Spinal cord (tissue), 10 donors: Measurements from ENCODE around the gene MAN2A2. TPM values are rescaled to one million over a fixed set of nuclear protein-coding genes. Genes with fewer than 3 reads are reported as not detected.

Source experiments
- DNase-seq, 6 donors: peaks; one replicate each; pipeline versions ENCODE4 v3.0.0 to v3.0.0-alpha.2; 2013 to 2015; ENCODE audit warnings: low spot score in 6 of 6, low read depth in 4 of 6
- H3K27ac ChIP-seq: one replicate; pipeline ENCODE4 v1.5.1; 2013; ENCODE audit warnings: low read depth, low read length, control low read depth
- H3K27me3 ChIP-seq: one replicate; pipeline ENCODE4 v1.6.1; 2013; ENCODE audit warnings: low read length; ENCODE audit not compliant: control insufficient read depth, insufficient read depth
- H3K36me3 ChIP-seq: one replicate; pipeline ENCODE4 v1.6.1; 2013; ENCODE audit warnings: low read length; ENCODE audit not compliant: control insufficient read depth, insufficient read depth
- H3K4me1 ChIP-seq: one replicate; pipeline ENCODE4 v1.6.1; 2013; ENCODE audit warnings: low read length; ENCODE audit not compliant: control insufficient read depth, insufficient read depth
- H3K4me3 ChIP-seq: one replicate; pipeline ENCODE4 v1.5.1; 2013; ENCODE audit warnings: low read depth, low read length, control low read depth
- H3K9me3 ChIP-seq: one replicate; pipeline ENCODE4 v1.6.1; 2013; ENCODE audit warnings: low read length; ENCODE audit not compliant: control insufficient read depth, insufficient read depth
- WGBS: methylation state at CpG from one replicate; pipeline ENCODE4 v1.1.5; 2013; ENCODE audit warnings: missing lambda C conversion rate; ENCODE audit not compliant: insufficient coverage; 5-methylcytosine and 5-hydroxymethylcytosine counted together
- polyA plus RNA-seq, 2 donors: library from polyadenylated mRNA; unstranded; fragments of 120-200 nt; gene quantifications; one replicate each; pipeline ENCODE4 v1.2.1, GENCODE V29; 2013; ENCODE audit not compliant: insufficient read length in 2 of 2
- total RNA-seq, 2 donors: library from RNA; depleted of rRNA in 1 of 2; stranded (reverse); fragments of 120-200 nt in 1 of 2; fragments of >200 nt in 1 of 2; gene quantifications; one replicate each; pipeline versions ENCODE4 v1.2.3 to v1.2.4, GENCODE V29; 2013 to 2014
- donor health status: healthy.

The MAN2A2 gene
- total and polyA plus RNA-seq, 4 donors, result 25.3 to 128 (median 81.2) TPM

DNA sequence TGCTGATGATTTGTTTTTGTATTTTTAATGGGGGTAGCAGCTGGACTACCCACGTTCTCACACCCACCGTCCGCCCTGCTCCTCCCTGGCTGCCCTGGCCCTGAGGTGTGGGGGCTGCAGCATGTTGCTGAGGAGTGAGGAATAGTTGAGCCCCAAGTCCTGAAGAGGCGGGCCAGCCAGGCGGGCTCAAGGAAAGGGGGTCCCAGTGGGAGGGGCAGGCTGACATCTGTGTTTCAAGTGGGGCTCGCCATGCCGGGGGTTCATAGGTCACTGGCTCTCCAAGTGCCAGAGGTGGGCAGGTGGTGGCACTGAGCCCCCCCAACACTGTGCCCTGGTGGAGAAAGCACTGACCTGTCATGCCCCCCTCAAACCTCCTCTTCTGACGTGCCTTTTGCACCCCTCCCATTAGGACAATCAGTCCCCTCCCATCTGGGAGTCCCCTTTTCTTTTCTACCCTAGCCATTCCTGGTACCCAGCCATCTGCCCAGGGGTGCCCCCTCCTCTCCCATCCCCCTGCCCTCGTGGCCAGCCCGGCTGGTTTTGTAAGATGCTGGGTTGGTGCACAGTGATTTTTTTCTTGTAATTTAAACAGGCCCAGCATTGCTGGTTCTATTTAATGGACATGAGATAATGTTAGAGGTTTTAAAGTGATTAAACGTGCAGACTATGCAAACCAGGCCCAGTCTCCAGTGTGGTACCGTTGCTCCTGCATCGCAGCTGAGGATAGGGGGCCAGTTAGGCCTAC lies 20.1 kb upstream of the MAN2A2 start:
- DNase-seq, result no peak
- H3K4me3 ChIP-seq, result no peak overlapping the region
- H3K27me3 ChIP-seq, result no peaks in the 10 kb centered on the region
- H3K9me3 ChIP-seq, result no peaks in the 10 kb centered on the region
- peak overlapping the region; percentile 80 for H3K27ac ChIP-seq
- peaks cover 32% of the 10 kb centered on the region for H3K4me1 ChIP-seq
- 84% methylated on average over 11 of the region's 13 CpGs for WGBS
- peaks cover 64% of the 10 kb centered on the region for H3K36me3 ChIP-seq

DNA sequence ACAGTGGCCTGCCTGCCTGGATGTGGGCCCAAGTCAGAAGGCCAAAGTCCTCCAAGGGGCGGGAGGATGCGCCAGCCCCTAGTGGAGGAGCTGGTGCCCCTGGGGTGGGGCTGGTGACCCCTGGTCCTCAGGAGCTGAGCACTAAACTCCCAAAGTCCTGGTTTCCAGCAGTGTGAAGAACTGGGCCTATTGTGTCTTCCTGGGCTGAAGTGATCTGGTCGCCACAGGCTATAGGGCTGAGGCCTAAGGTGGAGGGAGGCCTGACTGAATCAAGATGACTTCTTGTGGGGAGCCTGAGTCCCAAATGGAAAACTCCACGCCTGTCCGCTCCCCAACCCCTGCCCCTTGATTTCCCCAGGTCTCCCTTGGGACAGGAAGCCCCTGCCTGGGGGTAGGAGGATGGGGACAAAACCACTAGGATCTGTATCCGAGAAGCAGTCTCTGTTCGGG lies 19.6 kb upstream of the MAN2A2 start:
- Histone ChIP-seq H3K4me3 (peak overlapping the region; percentile 41), H3K27ac (peak overlapping the region; percentile 80), H3K36me3 (peaks cover 60% of the 10 kb centered on the region)

DNA sequence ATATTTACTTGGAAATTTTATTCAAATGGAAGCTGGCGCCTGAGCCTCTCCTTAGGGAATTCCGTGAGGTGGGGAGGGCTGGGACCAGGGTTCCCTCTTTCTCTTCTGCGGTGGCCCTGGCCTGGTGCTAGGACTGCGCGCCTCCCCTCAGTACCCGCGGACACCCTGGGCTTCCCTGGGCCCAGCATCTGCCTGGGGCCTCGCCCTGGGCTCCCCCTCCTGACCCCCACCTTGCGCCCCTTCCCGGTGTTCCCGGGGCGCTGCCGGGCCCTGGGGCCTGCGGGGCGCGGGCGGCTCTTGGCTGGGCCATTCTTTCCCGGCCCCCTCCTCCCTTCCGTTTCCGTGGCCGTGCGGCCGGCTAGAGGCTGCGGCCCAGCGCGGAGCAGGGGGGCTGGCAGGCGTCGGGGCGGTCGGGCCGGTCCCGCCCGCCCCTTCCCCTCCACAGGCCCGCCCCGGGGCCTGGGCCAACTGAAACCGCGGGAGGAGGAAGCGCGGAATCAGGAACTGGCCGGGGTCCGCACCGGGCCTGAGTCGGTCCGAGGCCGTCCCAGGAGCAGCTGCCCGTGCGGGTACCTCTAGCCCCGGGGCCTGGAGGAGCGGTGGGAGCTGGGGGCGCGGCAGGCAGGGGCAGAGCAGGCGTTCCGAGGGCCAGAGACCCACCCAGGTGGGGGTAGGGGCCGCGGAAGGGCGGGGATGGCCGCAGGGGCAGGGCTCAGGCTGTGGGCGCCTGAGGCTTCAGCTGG lies 19.0 kb upstream of the MAN2A2 start, which contains the start of gene FES:
Gene FES (plus strand): TSS at position 529 of the 743 bp plus-strand sequence. CDS start 542 bp downstream, outside the sequence.
- 12% methylated on average over 52 of the region's 58 CpGs for WGBS
- no peaks in the 10 kb centered on the region for H3K9me3 ChIP-seq
- H3K4me1 ChIP-seq, result peaks cover 32% of the 10 kb centered on the region
- peak in 2 of 6 donors; percentile 10 to 76 for DNase-seq
- no peaks in the 10 kb centered on the region for H3K27me3 ChIP-seq
- peaks cover 54% of the 10 kb centered on the region for H3K36me3 ChIP-seq
- peak within 1 kb of the TSS; percentile 80 for H3K27ac ChIP-seq
- peak within 1 kb of the TSS; percentile 41 for H3K4me3 ChIP-seq

More for the DNA sequence above, 19.6 kb upstream of the MAN2A2 start:
- DNase-seq, result peak in 1 of 6 donors; percentile 28
- peaks cover 32% of the 10 kb centered on the region for H3K4me1 ChIP-seq
- H3K9me3 ChIP-seq, result no peaks in the 10 kb centered on the region
- WGBS, result 74% methylated on average over 5 of the region's 7 CpGs
- H3K27me3 ChIP-seq, result no peaks in the 10 kb centered on the region

DNA sequence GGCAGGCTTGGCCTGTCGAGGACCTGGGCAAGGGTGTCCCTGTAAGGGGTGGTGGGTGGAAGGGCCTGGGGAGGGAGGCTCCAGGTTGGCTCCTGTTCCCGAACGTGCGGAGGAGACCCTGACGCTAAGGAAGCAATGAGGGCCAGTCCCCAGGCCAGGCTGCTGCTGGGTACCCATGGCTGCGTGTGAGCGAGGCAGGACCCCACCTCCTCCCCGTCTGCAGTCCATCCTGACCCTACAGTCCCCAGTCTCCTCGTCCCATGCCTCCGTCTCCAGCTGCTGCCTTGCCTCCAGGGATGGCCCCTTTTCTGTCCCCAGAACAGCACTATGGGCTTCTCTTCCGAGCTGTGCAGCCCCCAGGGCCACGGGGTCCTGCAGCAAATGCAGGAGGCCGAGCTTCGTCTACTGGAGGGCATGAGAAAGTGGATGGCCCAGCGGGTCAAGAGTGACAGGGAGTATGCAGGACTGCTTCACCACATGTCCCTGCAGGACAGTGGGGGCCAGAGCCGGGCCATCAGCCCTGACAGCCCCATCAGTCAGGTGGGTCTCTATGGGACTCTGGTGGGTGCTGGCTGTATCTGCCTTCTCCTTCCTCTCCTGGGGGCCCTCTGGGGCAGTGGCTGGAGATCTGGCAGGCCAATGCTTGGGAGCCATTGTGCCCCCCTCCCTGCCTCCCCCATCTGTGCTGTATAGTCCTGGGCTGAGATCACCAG lies 18.2 kb upstream of the MAN2A2 start:
- Histone ChIP-seq H3K9me3 (no peaks in the 10 kb centered on the region), H3K4me1 (peaks cover 32% of the 10 kb centered on the region), H3K27ac (peak overlapping the region; percentile 75), H3K27me3 (no peaks in the 10 kb centered on the region), H3K4me3 (peak overlapping the region; percentile 41), H3K36me3 (peaks cover 54% of the 10 kb centered on the region)
- no peak for DNase-seq
- WGBS, result 71% methylated on average over 14 of the region's 16 CpGs

- no peaks in the 10 kb centered on the region for H3K9me3 ChIP-seq
- WGBS, result 75% methylated on average over 18 of the region's 23 CpGs
- peak overlapping the region; percentile 73 for H3K27ac ChIP-seq
- peaks cover 32% of the 10 kb centered on the region for H3K4me1 ChIP-seq
- no peak overlapping the region for H3K4me3 ChIP-seq
- H3K27me3 ChIP-seq, result no peaks in the 10 kb centered on the region
- DNase-seq, result peak in 2 of 6 donors; percentile 87 to 88
- H3K36me3 ChIP-seq, result peaks cover 54% of the 10 kb centered on the region
Observed at GRCh38 chr15:90885432-90886290, 17.4 kb upstream of the MAN2A2 start.

DNA sequence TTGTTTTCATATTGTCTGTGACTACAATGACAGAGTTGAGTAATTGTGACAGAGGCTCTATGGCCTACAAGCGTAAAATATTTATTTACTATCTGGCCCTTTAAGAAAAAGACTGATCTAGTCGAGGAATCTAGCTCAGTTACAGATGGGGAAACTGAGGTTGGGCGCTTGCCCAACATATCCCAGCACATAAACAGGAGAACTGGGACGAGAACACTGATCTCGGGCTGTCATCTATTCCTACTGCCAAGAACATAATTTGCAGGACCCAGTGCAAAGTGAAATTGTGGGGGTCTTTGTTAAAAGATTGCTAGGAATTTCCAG lies 16.8 kb upstream of the MAN2A2 start:
- no peak overlapping the region for H3K27ac ChIP-seq
- H3K9me3 ChIP-seq, result no peaks in the 10 kb centered on the region
- no peak overlapping the region for H3K4me3 ChIP-seq
- WGBS, result 40% methylated on average over 1 of the region's 5 CpGs
- DNase-seq, result no peak
- H3K36me3 ChIP-seq, result peaks cover 54% of the 10 kb centered on the region
- peaks cover 32% of the 10 kb centered on the region for H3K4me1 ChIP-seq
- H3K27me3 ChIP-seq, result no peaks in the 10 kb centered on the region

GRCh38 chr15:90887037-90887481 lies 16.0 kb upstream of the MAN2A2 start:
- H3K36me3 ChIP-seq, result peaks cover 54% of the 10 kb centered on the region
- 91% methylated on average over 10 of the region's 13 CpGs for WGBS
- no peaks in the 10 kb centered on the region for H3K27me3 ChIP-seq
- H3K27ac ChIP-seq, result no peak overlapping the region
- no peaks in the 10 kb centered on the region for H3K9me3 ChIP-seq
- H3K4me3 ChIP-seq, result no peak overlapping the region
- peaks cover 32% of the 10 kb centered on the region for H3K4me1 ChIP-seq
- DNase-seq, result no peak

DNA sequence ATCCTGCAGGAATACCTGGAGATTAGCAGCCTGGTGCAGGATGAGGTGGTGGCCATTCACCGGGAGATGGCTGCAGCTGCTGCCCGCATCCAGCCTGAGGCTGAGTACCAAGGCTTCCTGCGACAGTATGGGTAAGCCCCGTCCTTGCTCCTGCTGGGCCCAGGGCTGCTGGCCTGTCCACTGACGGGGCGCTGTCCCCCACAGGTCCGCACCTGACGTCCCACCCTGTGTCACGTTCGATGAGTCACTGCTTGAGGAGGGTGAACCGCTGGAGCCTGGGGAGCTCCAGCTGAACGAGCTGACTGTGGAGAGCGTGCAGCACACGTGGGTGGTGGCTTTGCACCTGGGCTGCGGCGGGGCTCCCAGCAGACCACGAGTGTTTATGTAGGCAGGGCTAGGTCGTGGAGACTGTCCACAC lies 13.8 kb upstream of the MAN2A2 start:
- DNase-seq, result no peak
- Histone ChIP-seq H3K27ac (no peak overlapping the region), H3K27me3 (no peaks in the 10 kb centered on the region), H3K9me3 (no peaks in the 10 kb centered on the region), H3K36me3 (peaks cover 61% of the 10 kb centered on the region), H3K4me3 (no peak overlapping the region), H3K4me1 (peaks cover 17% of the 10 kb centered on the region)
- WGBS, result 86% methylated on average over 18 of the region's 18 CpGs
